Measurements from ENCODE around the gene IP6K2.

The IP6K2 gene

GRCh38 chr3:48655063-48655462 lies 62.0 kb downstream of the IP6K2 start:
- Histone ChIP-seq H3K4me1 (ENCODE audit: low read depth, poor library complexity, severe bottlenecking) (peaks cover 20% of the 10 kb centered on the region), H3K9ac (no peak overlapping the region), H3K36me3 (ENCODE audit: insufficient read depth) (no peaks in the 10 kb centered on the region), H3K4me2 (no peak overlapping the region), H3K27me3 (ENCODE audit: insufficient read depth, low read depth) (no peaks in the 10 kb centered on the region), H4K20me1 (ENCODE audit: insufficient read depth) (no peaks in the 10 kb centered on the region), H3K27ac (no peak overlapping the region), H2AFZ (ENCODE audit: low read depth) (no peak overlapping the region), H3K79me2 (ENCODE audit: insufficient read depth, low read depth) (no peaks in the 10 kb centered on the region), H3K4me3 (IDR thresholded peaks at IDR 0.05; ENCODE audit: insufficient read depth, low read depth, low read length) (no peak overlapping the region)
- TF ChIP-seq CTCF (conservative IDR thresholded peaks at IDR 0.05; ENCODE audit: low read depth, low read length): no peak

- TF ChIP-seq CTCF (conservative IDR thresholded peaks at IDR 0.05; ENCODE audit: low read depth, low read length): no peak
- H3K4me1 ChIP-seq (ENCODE audit: low read depth, poor library complexity, severe bottlenecking): peaks cover 20% of the 10 kb centered on the region
- no peaks in the 10 kb centered on the region for H4K20me1 ChIP-seq (ENCODE audit: insufficient read depth)
- no peak overlapping the region for H3K27ac ChIP-seq
- H3K4me2 ChIP-seq: peak overlapping the region; percentile 25; the same call in 1 of the 2 replicates
- H3K4me3 ChIP-seq (IDR thresholded peaks at IDR 0.05; ENCODE audit: insufficient read depth, low read depth, low read length): no peak overlapping the region
- no peaks in the 10 kb centered on the region for H3K79me2 ChIP-seq (ENCODE audit: insufficient read depth, low read depth)
- no peaks in the 10 kb centered on the region for H3K36me3 ChIP-seq (ENCODE audit: insufficient read depth)
- H3K9ac ChIP-seq: no peak overlapping the region
- H2AFZ ChIP-seq (ENCODE audit: low read depth): no peak overlapping the region
- H3K27me3 ChIP-seq (ENCODE audit: insufficient read depth, low read depth): no peaks in the 10 kb centered on the region
These were observed 63.9 kb downstream of the IP6K2 start for GRCh38 chr3:48652923-48653715.

- Histone ChIP-seq H4K20me1 (ENCODE audit: insufficient read depth) (no peaks in the 10 kb centered on the region), H3K4me1 (ENCODE audit: low read depth, poor library complexity, severe bottlenecking) (peaks cover 20% of the 10 kb centered on the region), H2AFZ (ENCODE audit: low read depth) (no peak overlapping the region), H3K36me3 (ENCODE audit: insufficient read depth) (no peaks in the 10 kb centered on the region), H3K79me2 (ENCODE audit: insufficient read depth, low read depth) (no peaks in the 10 kb centered on the region), H3K4me2 (no peak overlapping the region), H3K9ac (no peak overlapping the region), H3K4me3 (IDR thresholded peaks at IDR 0.05; ENCODE audit: insufficient read depth, low read depth, low read length) (no peak overlapping the region), H3K27ac (no peak overlapping the region), H3K27me3 (ENCODE audit: insufficient read depth, low read depth) (no peaks in the 10 kb centered on the region)
- TF ChIP-seq CTCF (conservative IDR thresholded peaks at IDR 0.05; ENCODE audit: low read depth, low read length): no peak
These were observed 65.2 kb downstream of the IP6K2 start for GRCh38 chr3:48651771-48652170.

GRCh38 chr3:48650723-48651122 lies 66.3 kb downstream of the IP6K2 start:
- H3K4me3 ChIP-seq (IDR thresholded peaks at IDR 0.05; ENCODE audit: insufficient read depth, low read depth, low read length): no peak overlapping the region
- no peak overlapping the region for H3K9ac ChIP-seq

More at GRCh38 chr3:48650723-48651122, 66.3 kb downstream of the IP6K2 start:
- Histone ChIP-seq H3K27me3 (ENCODE audit: insufficient read depth, low read depth) (no peaks in the 10 kb centered on the region), H3K4me1 (ENCODE audit: low read depth, poor library complexity, severe bottlenecking) (peaks cover 20% of the 10 kb centered on the region), H3K36me3 (ENCODE audit: insufficient read depth) (no peaks in the 10 kb centered on the region), H3K27ac (no peak overlapping the region), H3K4me2 (no peak overlapping the region), H4K20me1 (ENCODE audit: insufficient read depth) (no peaks in the 10 kb centered on the region), H3K79me2 (ENCODE audit: insufficient read depth, low read depth) (no peaks in the 10 kb centered on the region), H2AFZ (ENCODE audit: low read depth) (no peak overlapping the region)
- TF ChIP-seq CTCF (conservative IDR thresholded peaks at IDR 0.05; ENCODE audit: low read depth, low read length): no peak
